ENCODE measurements around the gene GUCY1A2.
"Not testable (repeated sequence)": the region's sequence is repeated elsewhere in the genome, so short reads cannot be mapped to it uniquely, and the experiment has no call there.

GUCY1A2 gene

DNA sequence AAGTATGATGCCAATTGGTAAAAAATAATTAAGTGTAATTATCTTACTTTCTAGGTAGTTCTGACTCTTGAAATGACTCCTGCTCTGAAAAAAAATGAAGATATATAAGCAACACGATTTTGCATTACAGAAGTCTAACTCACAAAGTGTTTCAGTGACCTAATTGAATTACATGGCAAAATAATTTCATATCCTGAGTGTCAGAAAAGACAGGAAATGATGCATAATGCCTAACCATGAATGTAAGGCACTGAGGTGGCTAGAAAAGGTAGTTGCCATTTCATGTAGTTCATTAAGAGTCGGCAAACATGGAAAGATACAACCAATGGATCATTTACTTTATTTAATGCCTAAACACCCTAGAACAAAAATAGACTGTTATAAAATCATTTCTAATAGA, 113.5 kb downstream of the GUCY1A2 start:
- no peak for DNase-seq (ENCODE audit: low read depth)
- no peak overlapping the region for H3K4me3 ChIP-seq (ENCODE audit: control insufficient read depth, low read depth, low read length)
- TF ChIP-seq CTCF (IDR thresholded peaks at IDR 0.05; ENCODE audit: control insufficient read depth, insufficient read depth, low read depth, low read length, missing control alignments): no peak

DNA sequence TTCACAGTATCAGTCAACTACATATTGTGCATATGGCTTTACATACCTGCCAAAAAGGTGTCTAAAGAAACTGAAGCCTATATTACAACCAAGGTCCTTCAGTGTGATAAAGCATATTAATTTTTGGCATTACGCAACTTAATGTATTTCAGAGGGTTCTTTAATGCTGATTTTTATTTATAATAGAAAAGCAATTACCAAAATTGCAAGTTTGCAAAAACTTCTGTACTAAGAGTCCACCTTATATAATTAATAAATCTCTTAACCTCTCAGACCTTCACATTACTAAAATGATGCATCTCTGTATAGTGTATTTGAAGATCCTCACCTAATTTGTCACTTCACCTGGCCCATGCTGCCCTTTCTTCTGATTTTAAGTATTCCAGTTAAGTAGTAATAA, 128.6 kb downstream of the GUCY1A2 start:
- DNase-seq (ENCODE audit: low read depth): no peak
- TF ChIP-seq CTCF (IDR thresholded peaks at IDR 0.05; ENCODE audit: control insufficient read depth, insufficient read depth, low read depth, low read length, missing control alignments): no peak
- no peak overlapping the region for H3K4me3 ChIP-seq (ENCODE audit: control insufficient read depth, low read depth, low read length)

DNA sequence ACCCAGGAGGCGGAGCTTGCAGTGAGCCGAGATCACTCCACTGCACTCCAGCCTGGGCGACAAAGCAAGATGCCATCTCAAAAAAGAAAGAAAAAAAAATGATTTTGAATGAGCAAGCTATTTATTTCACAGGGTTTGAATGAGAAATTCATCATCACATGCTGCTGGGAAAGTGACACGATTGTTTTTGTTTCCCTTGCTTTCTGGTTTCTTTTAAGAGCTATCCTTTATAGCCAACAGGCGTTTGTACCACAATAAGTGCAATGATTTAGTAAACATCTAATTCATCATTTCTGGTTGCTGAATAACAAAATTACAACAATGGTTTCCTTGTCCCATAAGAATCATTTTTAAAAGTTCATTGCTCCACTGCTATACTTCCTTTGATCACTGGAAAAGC, 129.9 kb downstream of the GUCY1A2 start:
- H3K4me3 ChIP-seq (ENCODE audit: control insufficient read depth, low read depth, low read length): no peak overlapping the region
- DNase-seq (ENCODE audit: low read depth): no peak
- TF ChIP-seq CTCF (IDR thresholded peaks at IDR 0.05; ENCODE audit: control insufficient read depth, insufficient read depth, low read depth, low read length, missing control alignments): no peak

DNA sequence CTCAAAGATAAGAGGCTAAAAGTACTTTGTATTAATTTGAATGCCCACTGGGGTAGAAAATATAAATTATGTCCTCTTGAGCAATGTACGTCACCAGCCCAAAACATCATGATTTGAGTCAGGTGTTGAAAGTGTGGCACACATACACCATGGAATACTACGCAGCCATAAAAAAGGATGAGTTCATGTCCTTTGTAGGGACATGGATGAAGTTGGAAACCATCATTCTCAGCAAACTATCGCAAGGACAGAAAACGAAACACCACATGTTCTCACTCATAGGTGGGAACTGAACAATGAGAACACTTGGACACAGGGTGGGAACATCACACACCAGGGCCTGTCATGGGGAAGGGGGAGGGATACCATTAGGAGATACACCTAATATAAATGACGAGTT, 134.6 kb downstream of the GUCY1A2 start:
- H3K4me3 ChIP-seq (ENCODE audit: control insufficient read depth, low read depth, low read length): not testable (repeated sequence)

GRCh38 chr11:106879832-106880546, 138.3 kb downstream of the GUCY1A2 start:
- no peak for DNase-seq (ENCODE audit: low read depth)
- H3K4me3 ChIP-seq (ENCODE audit: control insufficient read depth, low read depth, low read length): no peak overlapping the region
- no peak for TF ChIP-seq CTCF (IDR thresholded peaks at IDR 0.05; ENCODE audit: control insufficient read depth, insufficient read depth, low read depth, low read length, missing control alignments)

More for the DNA sequence above, 134.6 kb downstream of the GUCY1A2 start:
- DNase-seq (ENCODE audit: low read depth): not testable (repeated sequence)

- TF ChIP-seq CTCF (IDR thresholded peaks at IDR 0.05; ENCODE audit: control insufficient read depth, insufficient read depth, low read depth, low read length, missing control alignments): no peak
- DNase-seq (ENCODE audit: low read depth): no peak
- no peak overlapping the region for H3K4me3 ChIP-seq (ENCODE audit: control insufficient read depth, low read depth, low read length)
Observed at GRCh38 chr11:106879029-106879428, 139.2 kb downstream of the GUCY1A2 start.

DNA sequence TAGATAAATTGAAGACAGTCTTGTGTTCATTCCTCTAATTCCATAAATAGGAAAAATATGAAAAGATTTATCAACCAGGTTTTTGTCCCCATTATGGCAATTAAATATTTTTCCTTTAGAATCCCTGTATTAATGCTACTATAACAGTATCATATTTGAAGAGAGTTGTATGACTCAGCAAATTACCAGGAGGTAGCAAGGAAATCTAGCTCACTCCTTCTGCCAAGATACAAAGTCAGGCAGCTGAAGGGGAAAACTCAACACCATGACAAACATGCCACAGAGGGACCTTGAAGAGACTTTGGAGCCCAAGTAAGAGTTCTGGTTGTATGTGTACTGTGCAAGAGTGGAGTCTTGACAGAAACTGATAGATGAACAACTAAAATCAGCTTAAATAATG, 143.3 kb downstream of the GUCY1A2 start:
- TF ChIP-seq CTCF (IDR thresholded peaks at IDR 0.05; ENCODE audit: control insufficient read depth, insufficient read depth, low read depth, low read length, missing control alignments): no peak
- DNase-seq (ENCODE audit: low read depth): no peak

More for the DNA sequence above, 143.3 kb downstream of the GUCY1A2 start:
- no peak overlapping the region for H3K4me3 ChIP-seq (ENCODE audit: control insufficient read depth, low read depth, low read length)

All from AG09309 (cell line).